ENCODE measurements around the gene INSL3.
A peak's percentile ranks its signal among the peaks of the same experiment; 100 is the strongest.

INSL3 gene

GRCh38 chr19:17859533-17860330, 38.4 kb upstream of the INSL3 start, which contains the start of gene RPL18A:
Gene RPL18A, plus strand, starts transcription at chr19:17859910. Its CDS starts 47 bp downstream, at chr19:17859957.
- FAIRE-seq (peak; percentile 75), DNase-seq (ENCODE audit: insufficient read length, low spot score) (peak; percentile 96)
- TF ChIP-seq POLR2A (IDR thresholded peaks at IDR 0.05; ENCODE audit: low read depth, low read length) = peak; percentile 85

- TF ChIP-seq POLR2A (IDR thresholded peaks at IDR 0.05; ENCODE audit: low read depth, low read length) = no peak
- DNase-seq (ENCODE audit: insufficient read length, low spot score) (peak; percentile 76), FAIRE-seq (peak; percentile 75)
Observed at GRCh38 chr19:17855280-17856152, 34.2 kb upstream of the INSL3 start.

- FAIRE-seq (no peak), DNase-seq (ENCODE audit: insufficient read length, low spot score) (no peak)
- no peak for TF ChIP-seq POLR2A (IDR thresholded peaks at IDR 0.05; ENCODE audit: low read depth, low read length)
Observed at GRCh38 chr19:17854061-17854460, 32.7 kb upstream of the INSL3 start.

GRCh38 chr19:17848595-17849292, 27.4 kb upstream of the INSL3 start:
- DNase-seq (ENCODE audit: insufficient read length, low spot score) = no peak
- no peak for TF ChIP-seq POLR2A (IDR thresholded peaks at IDR 0.05; ENCODE audit: low read depth, low read length)
- no peak for FAIRE-seq

- DNase-seq (ENCODE audit: insufficient read length, low spot score) (no peak), FAIRE-seq (no peak)
- TF ChIP-seq POLR2A (IDR thresholded peaks at IDR 0.05; ENCODE audit: low read depth, low read length) = no peak
Observed at GRCh38 chr19:17847538-17848366, 26.4 kb upstream of the INSL3 start, which contains the start of gene JAK3. Gene JAK3, minus strand, starts transcription at chr19:17847982. Its CDS starts 3,565 bp downstream, at chr19:17844417.

- FAIRE-seq = no peak
- no peak for DNase-seq (ENCODE audit: insufficient read length, low spot score)
- no peak for TF ChIP-seq POLR2A (IDR thresholded peaks at IDR 0.05; ENCODE audit: low read depth, low read length)
Observed at GRCh38 chr19:17846146-17846545, 24.8 kb upstream of the INSL3 start.

- no peak for TF ChIP-seq POLR2A (IDR thresholded peaks at IDR 0.05; ENCODE audit: low read depth, low read length)
- no peak for FAIRE-seq
- no peak for DNase-seq (ENCODE audit: insufficient read length, low spot score)
Observed at GRCh38 chr19:17843908-17844490, 22.7 kb upstream of the INSL3 start.

GRCh38 chr19:17843292-17843827, 22.0 kb upstream of the INSL3 start:
- no peak for TF ChIP-seq POLR2A (IDR thresholded peaks at IDR 0.05; ENCODE audit: low read depth, low read length)
- FAIRE-seq (no peak), DNase-seq (ENCODE audit: insufficient read length, low spot score) (no peak)

GRCh38 chr19:17842663-17843291, 21.5 kb upstream of the INSL3 start:
- no peak for FAIRE-seq

GRCh38 chr19:17841810-17842662, 20.7 kb upstream of the INSL3 start:
- TF ChIP-seq POLR2A (IDR thresholded peaks at IDR 0.05; ENCODE audit: low read depth, low read length) = no peak
- DNase-seq (ENCODE audit: insufficient read length, low spot score) (peak; percentile 82), FAIRE-seq (no peak)

More at GRCh38 chr19:17842663-17843291, 21.5 kb upstream of the INSL3 start:
- DNase-seq (ENCODE audit: insufficient read length, low spot score) = no peak
- TF ChIP-seq POLR2A (IDR thresholded peaks at IDR 0.05; ENCODE audit: low read depth, low read length) = no peak

- FAIRE-seq = no peak
Observed at GRCh38 chr19:17841371-17841809, 20.1 kb upstream of the INSL3 start.

More at GRCh38 chr19:17841371-17841809, 20.1 kb upstream of the INSL3 start:
- DNase-seq (ENCODE audit: insufficient read length, low spot score) = peak; percentile 61
- no peak for TF ChIP-seq POLR2A (IDR thresholded peaks at IDR 0.05; ENCODE audit: low read depth, low read length)

Measured in H54 (cell line).